HCT116 (cell line): ENCODE data around the gene KDM6B. TPM values are rescaled to one million over a fixed set of nuclear protein-coding genes. Genes with fewer than 3 reads are reported as not detected.

Source experiments
- ATAC-seq: fragments of 200-7000 bp; cut with Tn5 transposase; 2 replicates; pipeline ENCODE4 v1.9.1; 2020; ENCODE audit warnings: mild to moderate bottlenecking, moderate library complexity
- BruUV-seq: library from RNA; stranded (reverse); fragments of 400-500 nt; replicated peaks from 2 replicates; lab custom pipeline; 2021; lab: Mats Ljungman, UMichigan
- CTCF ChIA-PET: fragments of 300-600 bp; sonication (Branson Sonifier 250); formaldehyde crosslinking; loops from one replicate; lab custom pipeline; 2021; ENCODE audit warnings: antibody characterized with exemption; lab: Charles Lee
- POLR2A ChIA-PET: fragments of 300-600, 350-600 bp; sonication (Branson Sonifier 250); formaldehyde crosslinking; loops from one replicate; lab custom pipeline; 2021; ENCODE audit warnings: antibody characterized with exemption; lab: Charles Lee
- RAD21 ChIA-PET, 2 experiments: fragments of 300-600 bp; sonication (Branson Sonifier 250); formaldehyde crosslinking; loops; one replicate each; lab custom pipeline; 2023; ENCODE audit warnings: low total read pairs in 2 of 2; ENCODE audit not compliant: uncharacterized antibody in 2 of 2, unreplicated experiment in 2 of 2, low non-redundant PET in 1 of 2; lab: Charles Lee
- DNase-seq: peaks from one replicate; pipeline ENCODE4 v3.0.0-alpha.2; 2010; ENCODE audit warnings: low read depth, low spot score
- H2AFZ ChIP-seq: fragments of 200-600 bp; shearing (Covaris generic), sonication (generic); 2 replicates; pipeline ENCODE4 v1.6.1; 2017; ENCODE audit warnings: low read depth, mixed run types, mixed read lengths, antibody characterized with exemption, low read length; ENCODE audit not compliant: poor library complexity, severe bottlenecking
- H3K27ac ChIP-seq: 2 replicates; pipeline ENCODE4 v1.5.1; 2012; ENCODE audit warnings: low read depth, low read length
- H3K27me3 ChIP-seq: fragments of 200-600 bp; sonication (generic); 2 replicates; pipeline ENCODE4 v1.6.1; 2016; ENCODE audit warnings: mixed run types, low read length, mixed read lengths; ENCODE audit not compliant: insufficient read depth
- H3K36me3 ChIP-seq, 2 experiments: fragments of 200-500 bp in 1 of 2; fragments of 200-600 bp in 1 of 2; sonication (Bioruptor generic) in 1 of 2; sonication (generic) in 1 of 2; 2 replicates each; pipeline versions ENCODE4 v1.5.1 to v1.6.1; 2014 to 2016; ENCODE audit warnings: low read length in 2 of 2, inconsistent platforms in 1 of 2, mixed read lengths in 1 of 2, mixed run types in 1 of 2; ENCODE audit not compliant: insufficient read depth in 2 of 2, control insufficient read depth in 1 of 2
- H3K4me1 ChIP-seq, 2 experiments: fragments of 200-600 bp in 1 of 2; sonication (generic) in 1 of 2; 2 replicates each; pipeline versions ENCODE4 v1.5.1 to v1.6.1; 2012 to 2017; ENCODE audit warnings: low read length in 2 of 2, inconsistent platforms in 1 of 2, mild to moderate bottlenecking in 1 of 2, mixed read lengths in 1 of 2, mixed run types in 1 of 2, moderate library complexity in 1 of 2; ENCODE audit not compliant: insufficient read depth in 2 of 2, control insufficient read depth in 1 of 2
- H3K4me2 ChIP-seq: fragments of 200-600 bp; sonication (generic); 2 replicates; pipeline ENCODE4 v1.6.1; 2017; ENCODE audit warnings: mixed run types, low read length, mixed read lengths
- H3K4me3 ChIP-seq, 2 experiments: fragments of 200-600 bp in 1 of 2; sonication (generic) in 1 of 2; replicated peaks in 1 of 2; 2 replicates each; pipeline ENCODE4 v1.5.1; 2011 to 2016; ENCODE audit warnings: low read length in 2 of 2, control low read depth in 1 of 2, low read depth in 1 of 2, mild to moderate bottlenecking in 1 of 2, mixed read lengths in 1 of 2, mixed run types in 1 of 2
- H3K79me2 ChIP-seq: fragments of 200-600 bp; sonication (generic); 2 replicates; pipeline ENCODE4 v1.6.1; 2017; ENCODE audit warnings: mild to moderate bottlenecking, mixed run types, low read length, moderate library complexity, mixed read lengths; ENCODE audit not compliant: insufficient read depth
- H3K9ac ChIP-seq: fragments of 200-600 bp; sonication (generic); 2 replicates; pipeline ENCODE4 v1.6.1; 2016; ENCODE audit warnings: low read length, mixed read lengths
- H3K9me2 ChIP-seq: fragments of 200-600 bp; sonication (generic), shearing (Covaris generic); 2 replicates; pipeline ENCODE4 v1.6.1; 2017; ENCODE audit warnings: mixed run types, mild to moderate bottlenecking, moderate library complexity; ENCODE audit not compliant: insufficient read depth
- H3K9me3 ChIP-seq, 2 experiments: fragments of 200-500 bp in 1 of 2; fragments of 200-600 bp in 1 of 2; sonication (Bioruptor generic) in 1 of 2; sonication (generic) in 1 of 2; 2 replicates each; pipeline ENCODE4 v1.6.1; 2014 to 2017; ENCODE audit warnings: low read length in 2 of 2, mixed read lengths in 2 of 2, inconsistent platforms in 1 of 2, low read depth in 1 of 2, mild to moderate bottlenecking in 1 of 2, mixed run types in 1 of 2, moderate library complexity in 1 of 2; ENCODE audit not compliant: control insufficient read depth in 1 of 2, insufficient read depth in 1 of 2
- H4K20me1 ChIP-seq: fragments of 200-600 bp; sonication (generic), shearing (Covaris generic); 2 replicates; pipeline ENCODE4 v1.6.1; 2017; ENCODE audit warnings: mixed run types, mild to moderate bottlenecking, moderate library complexity; ENCODE audit not compliant: insufficient read depth
- CEBPB ChIP-seq: IDR thresholded peaks from 2 replicates; pipeline ENCODE4 v1.6.1; 2012; ENCODE audit warnings: low read depth
- EZH2 ChIP-seq: fragments of 200-600 bp; sonication (generic); IDR thresholded peaks from 2 replicates; pipeline ENCODE4 v1.6.1; 2017; ENCODE audit warnings: antibody characterized with exemption, mixed run types
- EZH2phosphoT487 ChIP-seq: fragments of 200-600 bp; IDR thresholded peaks from 2 replicates; pipeline ENCODE4 v1.6.1; 2018; ENCODE audit warnings: antibody characterized with exemption, borderline replicate concordance
- POLR2A ChIP-seq: IDR thresholded peaks from 2 replicates; pipeline ENCODE4 v1.7.0; 2011; ENCODE audit warnings: borderline replicate concordance; ENCODE audit not compliant: insufficient read depth, insufficient read length; ENCODE audit errors: extremely low read depth
- POLR2AphosphoS5 ChIP-seq: IDR thresholded peaks from 2 replicates; pipeline ENCODE4 v1.6.1; 2011; ENCODE audit warnings: mild to moderate bottlenecking, low read depth, low read length, moderate library complexity
- RAD21 ChIP-seq: IDR thresholded peaks from 2 replicates; pipeline ENCODE4 v1.6.1; 2012; ENCODE audit warnings: low read depth, mild to moderate bottlenecking
- SP1 ChIP-seq: IDR thresholded peaks from 2 replicates; pipeline ENCODE4 v1.6.1; 2012; ENCODE audit warnings: low read depth
- SRF ChIP-seq: IDR thresholded peaks from 2 replicates; pipeline ENCODE4 v1.6.1; 2012; ENCODE audit warnings: low read depth
- TCF7L2 ChIP-seq: IDR thresholded peaks from 2 replicates; pipeline ENCODE4 v1.7.0; 2011; ENCODE audit warnings: borderline replicate concordance, inconsistent platforms; ENCODE audit not compliant: insufficient read depth, insufficient read length; ENCODE audit errors: extremely low read depth
- YY1 ChIP-seq: IDR thresholded peaks from 2 replicates; pipeline ENCODE4 v1.6.1; 2011; ENCODE audit warnings: low read length, low read depth, moderate library complexity, mild to moderate bottlenecking; ENCODE audit not compliant: insufficient replicate concordance; ENCODE audit errors: extremely low read depth
- ZFX ChIP-seq: fragments of 450-650 bp; IDR thresholded peaks from 2 replicates; pipeline ENCODE4 v1.6.1; 2017
- intact Hi-C: fragments of 100-400 bp; cut with micrococcal nuclease; formaldehyde crosslinking; loops from 2 replicates; pipeline ENCODE4 v1.10.0; 2022
- total RNA-seq: library from RNA; stranded (reverse); gene quantifications from one replicate; pipeline ENCODE4 v1.2.1, GENCODE V29; 2021; ENCODE audit not compliant: unreplicated experiment
- TF ChIP-seq, protein P1 (sequence below): IDR thresholded peaks from 2 replicates; pipeline ENCODE4 v1.6.1; 2012
- TF ChIP-seq, protein P2 (sequence below): IDR thresholded peaks from 2 replicates; pipeline ENCODE4 v1.6.1; 2012; ENCODE audit warnings: low read depth
- TF ChIP-seq, protein P3 (sequence below): IDR thresholded peaks from 2 replicates; pipeline ENCODE4 v1.6.1; 2011; ENCODE audit warnings: mild to moderate bottlenecking, low read length, moderate library complexity; ENCODE audit not compliant: insufficient replicate concordance; ENCODE audit errors: extremely low read depth
- TF ChIP-seq, protein P4 (sequence below): IDR thresholded peaks from 2 replicates; pipeline ENCODE4 v1.6.1; 2012

The KDM6B gene
- total RNA-seq, 1 experiment from 2014 or later = 42.1 TPM

DNA sequence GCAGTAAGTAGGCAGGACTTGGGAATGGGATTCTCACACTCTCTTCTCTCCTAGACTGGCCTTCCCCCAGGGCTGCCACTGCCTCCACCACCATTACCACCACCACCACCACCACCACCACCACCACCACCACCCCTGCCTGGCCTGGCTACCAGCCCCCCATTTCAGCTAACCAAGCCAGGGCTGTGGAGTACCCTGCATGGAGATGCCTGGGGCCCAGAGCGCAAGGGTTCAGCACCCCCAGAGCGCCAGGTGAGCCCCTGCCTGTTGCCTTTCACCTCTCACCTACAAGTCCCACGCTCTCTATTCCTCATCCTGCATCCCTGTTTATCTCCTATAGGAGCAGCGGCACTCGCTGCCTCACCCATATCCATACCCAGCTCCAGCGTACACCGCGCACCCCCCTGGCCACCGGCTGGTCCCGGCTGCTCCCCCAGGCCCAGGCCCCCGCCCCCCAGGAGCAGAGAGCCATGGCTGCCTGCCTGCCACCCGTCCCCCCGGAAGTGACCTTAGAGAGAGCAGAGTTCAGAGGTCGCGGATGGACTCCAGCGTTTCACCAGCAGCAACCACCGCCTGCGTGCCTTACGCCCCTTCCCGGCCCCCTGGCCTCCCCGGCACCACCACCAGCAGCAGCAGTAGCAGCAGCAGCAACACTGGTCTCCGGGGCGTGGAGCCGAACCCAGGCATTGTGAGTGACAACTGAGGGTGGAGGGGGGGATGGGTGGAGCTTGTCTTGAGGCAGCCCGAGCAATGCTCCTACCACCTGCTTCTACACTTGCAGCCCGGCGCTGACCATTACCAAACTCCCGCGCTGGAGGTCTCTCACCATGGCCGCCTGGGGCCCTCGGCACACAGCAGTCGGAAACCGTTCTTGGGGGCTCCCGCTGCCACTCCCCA, 13.0 kb downstream of the KDM6B start:
- intact Hi-C loops = no loop called here
- H4K20me1 ChIP-seq = no peaks in the 10 kb centered on the region

More for the DNA sequence above, 13.0 kb downstream of the KDM6B start:
- peaks cover 19 to 31% of the 10 kb centered on the region in 2 experiments for H3K36me3 ChIP-seq
- H3K79me2 ChIP-seq = peaks cover 69% of the 10 kb centered on the region
- no peaks in the 10 kb centered on the region for H3K27me3 ChIP-seq
- H3K4me2 ChIP-seq = no peak overlapping the region
- no peak overlapping the region for H2AFZ ChIP-seq
- no peak for ATAC-seq
- H3K9me2 ChIP-seq = no peaks in the 10 kb centered on the region
- H3K27ac ChIP-seq = no peak overlapping the region
- RAD21 ChIA-PET = no interaction called here
- BruUV-seq = no TSS peak
- peaks cover 20 to 36% of the 10 kb centered on the region in 2 experiments for H3K4me1 ChIP-seq
- H3K4me3 ChIP-seq = no peak overlapping the region
- TF ChIP-seq EZH2phosphoT487 = no peak
- TF ChIP-seq RAD21 = no peak
- TF ChIP-seq, protein P1, sequence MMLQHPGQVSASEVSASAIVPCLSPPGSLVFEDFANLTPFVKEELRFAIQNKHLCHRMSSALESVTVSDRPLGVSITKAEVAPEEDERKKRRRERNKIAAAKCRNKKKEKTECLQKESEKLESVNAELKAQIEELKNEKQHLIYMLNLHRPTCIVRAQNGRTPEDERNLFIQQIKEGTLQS = no peak
- TF ChIP-seq, protein P2, sequence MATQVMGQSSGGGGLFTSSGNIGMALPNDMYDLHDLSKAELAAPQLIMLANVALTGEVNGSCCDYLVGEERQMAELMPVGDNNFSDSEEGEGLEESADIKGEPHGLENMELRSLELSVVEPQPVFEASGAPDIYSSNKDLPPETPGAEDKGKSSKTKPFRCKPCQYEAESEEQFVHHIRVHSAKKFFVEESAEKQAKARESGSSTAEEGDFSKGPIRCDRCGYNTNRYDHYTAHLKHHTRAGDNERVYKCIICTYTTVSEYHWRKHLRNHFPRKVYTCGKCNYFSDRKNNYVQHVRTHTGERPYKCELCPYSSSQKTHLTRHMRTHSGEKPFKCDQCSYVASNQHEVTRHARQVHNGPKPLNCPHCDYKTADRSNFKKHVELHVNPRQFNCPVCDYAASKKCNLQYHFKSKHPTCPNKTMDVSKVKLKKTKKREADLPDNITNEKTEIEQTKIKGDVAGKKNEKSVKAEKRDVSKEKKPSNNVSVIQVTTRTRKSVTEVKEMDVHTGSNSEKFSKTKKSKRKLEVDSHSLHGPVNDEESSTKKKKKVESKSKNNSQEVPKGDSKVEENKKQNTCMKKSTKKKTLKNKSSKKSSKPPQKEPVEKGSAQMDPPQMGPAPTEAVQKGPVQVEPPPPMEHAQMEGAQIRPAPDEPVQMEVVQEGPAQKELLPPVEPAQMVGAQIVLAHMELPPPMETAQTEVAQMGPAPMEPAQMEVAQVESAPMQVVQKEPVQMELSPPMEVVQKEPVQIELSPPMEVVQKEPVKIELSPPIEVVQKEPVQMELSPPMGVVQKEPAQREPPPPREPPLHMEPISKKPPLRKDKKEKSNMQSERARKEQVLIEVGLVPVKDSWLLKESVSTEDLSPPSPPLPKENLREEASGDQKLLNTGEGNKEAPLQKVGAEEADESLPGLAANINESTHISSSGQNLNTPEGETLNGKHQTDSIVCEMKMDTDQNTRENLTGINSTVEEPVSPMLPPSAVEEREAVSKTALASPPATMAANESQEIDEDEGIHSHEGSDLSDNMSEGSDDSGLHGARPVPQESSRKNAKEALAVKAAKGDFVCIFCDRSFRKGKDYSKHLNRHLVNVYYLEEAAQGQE = no peak
- TF ChIP-seq SRF = no peak
- TF ChIP-seq SP1 = no peak
- TF ChIP-seq, protein P3, sequence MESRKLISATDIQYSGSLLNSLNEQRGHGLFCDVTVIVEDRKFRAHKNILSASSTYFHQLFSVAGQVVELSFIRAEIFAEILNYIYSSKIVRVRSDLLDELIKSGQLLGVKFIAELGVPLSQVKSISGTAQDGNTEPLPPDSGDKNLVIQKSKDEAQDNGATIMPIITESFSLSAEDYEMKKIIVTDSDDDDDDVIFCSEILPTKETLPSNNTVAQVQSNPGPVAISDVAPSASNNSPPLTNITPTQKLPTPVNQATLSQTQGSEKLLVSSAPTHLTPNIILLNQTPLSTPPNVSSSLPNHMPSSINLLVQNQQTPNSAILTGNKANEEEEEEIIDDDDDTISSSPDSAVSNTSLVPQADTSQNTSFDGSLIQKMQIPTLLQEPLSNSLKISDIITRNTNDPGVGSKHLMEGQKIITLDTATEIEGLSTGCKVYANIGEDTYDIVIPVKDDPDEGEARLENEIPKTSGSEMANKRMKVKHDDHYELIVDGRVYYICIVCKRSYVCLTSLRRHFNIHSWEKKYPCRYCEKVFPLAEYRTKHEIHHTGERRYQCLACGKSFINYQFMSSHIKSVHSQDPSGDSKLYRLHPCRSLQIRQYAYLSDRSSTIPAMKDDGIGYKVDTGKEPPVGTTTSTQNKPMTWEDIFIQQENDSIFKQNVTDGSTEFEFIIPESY = no peak
- TF ChIP-seq, protein P4, sequence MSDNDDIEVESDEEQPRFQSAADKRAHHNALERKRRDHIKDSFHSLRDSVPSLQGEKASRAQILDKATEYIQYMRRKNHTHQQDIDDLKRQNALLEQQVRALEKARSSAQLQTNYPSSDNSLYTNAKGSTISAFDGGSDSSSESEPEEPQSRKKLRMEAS = no peak
- TF ChIP-seq POLR2A = no peak
- no peak for TF ChIP-seq TCF7L2
- no peak for TF ChIP-seq EZH2
- no peak for TF ChIP-seq ZFX
- TF ChIP-seq POLR2AphosphoS5 = no peak
- TF ChIP-seq CEBPB = no peak
- TF ChIP-seq YY1 = no peak
- TF ChIP-seq, all 23 proteins: peak for 0
- POLR2A ChIA-PET = no interaction called here
- CTCF ChIA-PET = no interaction called here
- DNase-seq = no peak
- Histone ChIP-seq H3K9ac (no peak overlapping the region), H3K9me3 (no peaks in the 10 kb centered on the region)
